SU-DHL-6 (cell line): Measurements from ENCODE around the gene MUC12.
"Not testable (repeated sequence)": the region's sequence is repeated elsewhere in the genome, so short reads cannot be mapped to it uniquely, and the experiment has no call there.

Experiments
- H2AFZ ChIP-seq: fragments of 200-600 bp; sonication (generic); 2 replicates; pipeline ENCODE4 v1.6.1; 2014; ENCODE audit warnings: low read depth, mild to moderate bottlenecking, moderate library complexity, mixed read lengths, antibody characterized with exemption, low read length; ENCODE audit not compliant: severe bottlenecking
- H3F3A ChIP-seq: fragments of 200-600 bp; shearing (Covaris generic); 2 replicates; pipeline ENCODE4 v1.6.0; 2016; ENCODE audit warnings: antibody characterized with exemption, mild to moderate bottlenecking; ENCODE audit not compliant: insufficient read depth
- H3K27ac ChIP-seq: fragments of 200-600 bp; sonication (generic); 2 replicates; pipeline ENCODE4 v1.5.1; 2016; ENCODE audit warnings: low read depth, mild to moderate bottlenecking, low read length, moderate library complexity, mixed read lengths
- H3K27me3 ChIP-seq: fragments of 200-600 bp; sonication (generic), shearing (Covaris generic); 2 replicates; pipeline ENCODE4 v1.6.0; 2014; ENCODE audit warnings: mild to moderate bottlenecking, low read length
- H3K36me3 ChIP-seq: fragments of 200-600 bp; sonication (generic); 2 replicates; pipeline ENCODE4 v1.6.1; 2014; ENCODE audit warnings: mild to moderate bottlenecking, low read length, mixed read lengths
- H3K4me2 ChIP-seq: fragments of 300-600, 200-600 bp; shearing (Covaris generic), sonication (generic); 2 replicates; pipeline ENCODE4 v1.6.0; 2014; ENCODE audit warnings: low read length, low read depth, mild to moderate bottlenecking; ENCODE audit not compliant: poor library complexity, severe bottlenecking
- H3K4me3 ChIP-seq: fragments of 200-600 bp; sonication (generic); 2 replicates; pipeline ENCODE4 v1.5.1; 2014; ENCODE audit warnings: antibody characterized with exemption, low read length, mild to moderate bottlenecking, mixed read lengths; ENCODE audit not compliant: insufficient read depth, poor library complexity, severe bottlenecking
- H3K79me2 ChIP-seq: fragments of 200-600 bp; sonication (generic); 2 replicates; pipeline ENCODE4 v1.6.1; 2014; ENCODE audit warnings: mild to moderate bottlenecking, low read length, moderate library complexity; ENCODE audit not compliant: insufficient read depth
- H3K9ac ChIP-seq: fragments of 200-600 bp; sonication (generic); 2 replicates; pipeline ENCODE4 v1.7.0; 2014; ENCODE audit warnings: mild to moderate bottlenecking, low read length
- H3K9me2 ChIP-seq: fragments of 200-600 bp; sonication (generic); replicated peaks from 2 replicates; pipeline ENCODE4 v1.6.1; 2014; ENCODE audit warnings: low read length; ENCODE audit not compliant: insufficient read depth
- H3K9me3 ChIP-seq: fragments of 200-600 bp; sonication (generic); 2 replicates; pipeline ENCODE4 v1.6.1; 2014; ENCODE audit warnings: low read length, mixed read lengths; ENCODE audit not compliant: insufficient read depth
- H4K20me1 ChIP-seq: fragments of 200-600 bp; sonication (generic); 2 replicates; pipeline ENCODE4 v1.6.1; 2014; ENCODE audit warnings: low read depth, mild to moderate bottlenecking, antibody characterized with exemption, low read length, moderate library complexity, mixed read lengths
- CTCF ChIP-seq: fragments of 200-600 bp; sonication (generic); IDR thresholded peaks from one replicate; pipeline ENCODE4 v1.5.1; 2017; ENCODE audit warnings: antibody characterized with exemption, mild to moderate bottlenecking, low read length, moderate library complexity; ENCODE audit not compliant: insufficient read depth, poor library complexity, severe bottlenecking
- EZH2phosphoT487 ChIP-seq: fragments of 200-600 bp; sonication (generic), shearing (Covaris generic); conservative IDR thresholded peaks from 2 replicates; pipeline ENCODE4 v1.6.1; 2018; ENCODE audit warnings: mild to moderate bottlenecking, antibody characterized with exemption, low read length, moderate library complexity, mixed read lengths

Gene MUC12, protein sequence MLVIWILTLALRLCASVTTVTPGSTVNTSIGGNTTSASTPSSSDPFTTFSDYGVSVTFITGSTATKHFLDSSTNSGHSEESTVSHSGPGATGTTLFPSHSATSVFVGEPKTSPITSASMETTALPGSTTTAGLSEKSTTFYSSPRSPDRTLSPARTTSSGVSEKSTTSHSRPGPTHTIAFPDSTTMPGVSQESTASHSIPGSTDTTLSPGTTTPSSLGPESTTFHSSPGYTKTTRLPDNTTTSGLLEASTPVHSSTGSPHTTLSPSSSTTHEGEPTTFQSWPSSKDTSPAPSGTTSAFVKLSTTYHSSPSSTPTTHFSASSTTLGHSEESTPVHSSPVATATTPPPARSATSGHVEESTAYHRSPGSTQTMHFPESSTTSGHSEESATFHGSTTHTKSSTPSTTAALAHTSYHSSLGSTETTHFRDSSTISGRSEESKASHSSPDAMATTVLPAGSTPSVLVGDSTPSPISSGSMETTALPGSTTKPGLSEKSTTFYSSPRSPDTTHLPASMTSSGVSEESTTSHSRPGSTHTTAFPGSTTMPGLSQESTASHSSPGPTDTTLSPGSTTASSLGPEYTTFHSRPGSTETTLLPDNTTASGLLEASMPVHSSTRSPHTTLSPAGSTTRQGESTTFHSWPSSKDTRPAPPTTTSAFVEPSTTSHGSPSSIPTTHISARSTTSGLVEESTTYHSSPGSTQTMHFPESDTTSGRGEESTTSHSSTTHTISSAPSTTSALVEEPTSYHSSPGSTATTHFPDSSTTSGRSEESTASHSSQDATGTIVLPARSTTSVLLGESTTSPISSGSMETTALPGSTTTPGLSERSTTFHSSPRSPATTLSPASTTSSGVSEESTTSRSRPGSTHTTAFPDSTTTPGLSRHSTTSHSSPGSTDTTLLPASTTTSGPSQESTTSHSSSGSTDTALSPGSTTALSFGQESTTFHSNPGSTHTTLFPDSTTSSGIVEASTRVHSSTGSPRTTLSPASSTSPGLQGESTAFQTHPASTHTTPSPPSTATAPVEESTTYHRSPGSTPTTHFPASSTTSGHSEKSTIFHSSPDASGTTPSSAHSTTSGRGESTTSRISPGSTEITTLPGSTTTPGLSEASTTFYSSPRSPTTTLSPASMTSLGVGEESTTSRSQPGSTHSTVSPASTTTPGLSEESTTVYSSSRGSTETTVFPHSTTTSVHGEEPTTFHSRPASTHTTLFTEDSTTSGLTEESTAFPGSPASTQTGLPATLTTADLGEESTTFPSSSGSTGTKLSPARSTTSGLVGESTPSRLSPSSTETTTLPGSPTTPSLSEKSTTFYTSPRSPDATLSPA (N-terminal part only)

DNA sequence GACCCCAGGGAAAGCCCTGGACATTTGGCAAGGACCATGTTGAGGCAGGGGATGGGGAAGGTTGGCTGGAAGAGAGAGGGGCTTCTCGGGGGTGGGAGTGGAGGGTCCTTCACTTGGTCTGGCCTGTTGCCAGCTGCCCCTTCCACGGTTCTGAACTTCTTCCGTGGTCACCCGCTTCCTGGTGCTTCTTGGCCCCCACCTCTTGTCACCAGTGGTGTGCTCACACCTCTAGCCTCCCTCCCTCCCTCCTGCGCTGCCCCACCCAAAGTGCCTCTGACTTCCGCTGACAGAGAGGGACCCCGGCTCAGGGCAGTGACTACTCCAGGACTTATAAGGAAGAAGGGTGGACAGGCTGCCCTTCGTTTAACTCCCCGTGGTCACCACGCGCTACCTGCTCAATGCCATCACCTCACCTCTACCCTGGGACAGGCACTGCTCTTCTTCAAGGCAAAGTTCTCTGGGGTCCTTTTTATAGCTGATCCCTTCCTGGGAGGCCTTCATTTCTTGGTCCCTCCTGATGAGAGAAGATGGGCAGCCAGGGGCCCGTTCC is at the start of gene MUC12:
TSS of gene MUC12 (plus strand) at position 500 of the 550 bp plus-strand sequence. CDS start 58 bp downstream, outside the sequence.
- Histone ChIP-seq H3K9ac (no peak within 1 kb of the TSS), H3K36me3 (no peaks in the 10 kb centered on the region)

DNA sequence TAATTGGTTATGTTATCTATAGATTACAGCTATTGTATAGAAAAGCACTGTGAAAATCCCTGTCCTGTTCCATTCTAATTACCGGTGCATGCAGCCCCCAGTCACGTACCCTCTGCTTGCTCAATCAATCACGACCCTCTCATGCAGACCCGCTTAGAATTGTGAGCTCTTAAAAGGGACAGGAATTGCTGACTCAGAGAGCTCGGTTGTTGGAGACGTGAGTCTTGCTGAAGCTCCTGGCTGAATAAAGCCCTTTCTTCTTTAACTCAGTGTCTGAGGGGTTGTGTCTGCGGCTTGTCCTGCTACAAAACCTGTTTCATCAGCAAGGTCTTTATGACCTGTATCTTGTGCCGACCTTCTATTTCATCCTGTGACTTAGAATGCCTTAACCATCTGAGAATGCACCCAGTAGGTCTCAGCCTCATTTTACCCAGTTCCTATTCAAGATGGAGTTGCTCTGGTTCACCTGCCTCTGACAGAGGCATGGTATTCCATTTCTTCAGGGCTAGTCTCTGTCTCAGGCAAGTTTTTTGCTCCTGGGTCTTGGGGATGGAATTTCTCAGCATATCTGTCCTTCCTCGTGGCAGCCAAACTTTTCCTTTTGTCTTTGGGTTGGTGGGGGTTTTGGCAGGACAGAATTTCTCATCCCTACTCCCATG is 49.5 kb upstream of the MUC12 start:
- H3K27me3 ChIP-seq, H3K9me2 ChIP-seq, H4K20me1 ChIP-seq, H3K4me2 ChIP-seq, H3F3A ChIP-seq, H3K9me3 ChIP-seq, H3K36me3 ChIP-seq, H3K9ac ChIP-seq, H3K27ac ChIP-seq, H3K79me2 ChIP-seq, H3K4me3 ChIP-seq, H2AFZ ChIP-seq: not testable (repeated sequence)

More for the DNA sequence above, at the start of gene MUC12:
- H3K27ac ChIP-seq: no peak within 1 kb of the TSS
- H3K9me2 ChIP-seq: no peaks in the 10 kb centered on the region
- H3F3A ChIP-seq: no peaks in the 10 kb centered on the region
- no peak within 1 kb of the TSS for H3K4me2 ChIP-seq
- no peak for TF ChIP-seq CTCF
- TF ChIP-seq EZH2phosphoT487: no peak
- H3K4me3 ChIP-seq: no peak within 1 kb of the TSS
- H3K27me3 ChIP-seq: no peaks in the 10 kb centered on the region
- no peaks in the 10 kb centered on the region for H3K79me2 ChIP-seq
- no peaks in the 10 kb centered on the region for H3K9me3 ChIP-seq
- no peaks in the 10 kb centered on the region for H4K20me1 ChIP-seq
- no peak within 1 kb of the TSS for H2AFZ ChIP-seq

GRCh38 chr7:100921039-100921438 is 48.3 kb upstream of the MUC12 start:
- no peak overlapping the region for H2AFZ ChIP-seq
- no peaks in the 10 kb centered on the region for H3K9me2 ChIP-seq
- TF ChIP-seq CTCF: no peak
- no peak for TF ChIP-seq EZH2phosphoT487
- H3K9ac ChIP-seq: no peak overlapping the region
- no peaks in the 10 kb centered on the region for H3K9me3 ChIP-seq
- H4K20me1 ChIP-seq: no peaks in the 10 kb centered on the region
- H3K4me2 ChIP-seq: no peak overlapping the region
- no peaks in the 10 kb centered on the region for H3K27me3 ChIP-seq
- no peak overlapping the region for H3K4me3 ChIP-seq
- H3K36me3 ChIP-seq: no peaks in the 10 kb centered on the region
- no peaks in the 10 kb centered on the region for H3K79me2 ChIP-seq
- no peak overlapping the region for H3K27ac ChIP-seq
- H3F3A ChIP-seq: no peaks in the 10 kb centered on the region

DNA sequence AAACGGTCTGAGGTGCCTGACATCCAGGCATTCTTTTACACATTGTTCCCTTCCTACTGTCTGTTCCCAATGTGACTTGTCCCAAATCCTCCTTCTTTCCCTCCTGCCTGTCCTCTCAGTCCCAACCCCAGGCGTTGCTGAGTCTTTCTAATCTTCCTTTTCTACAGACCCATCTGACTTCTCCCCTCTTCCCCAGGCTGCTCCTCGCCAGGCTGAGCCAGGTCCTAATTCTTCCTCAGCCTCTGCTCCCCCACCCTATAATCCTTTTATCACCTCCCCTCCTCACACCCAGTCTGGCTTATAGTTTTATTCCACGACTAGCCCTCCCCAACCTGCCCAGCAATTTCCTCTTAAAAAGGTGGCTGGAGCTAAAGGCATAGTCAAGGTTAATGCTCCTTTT is 45.7 kb upstream of the MUC12 start:
- H3K27ac ChIP-seq, H3F3A ChIP-seq, H2AFZ ChIP-seq, H4K20me1 ChIP-seq, H3K4me3 ChIP-seq, H3K9me2 ChIP-seq, H3K79me2 ChIP-seq, H3K36me3 ChIP-seq, H3K9me3 ChIP-seq, H3K9ac ChIP-seq, H3K27me3 ChIP-seq, H3K4me2 ChIP-seq: not testable (repeated sequence)
